B cell (primary cell): ENCODE measurements around the gene MAML3. TPM values are rescaled to one million over a fixed set of nuclear protein-coding genes. Genes with fewer than 3 reads are reported as not detected.

ENCODE experiments used
- ATAC-seq: fragments of 200-7000 bp; cut with Tn5 transposase; one replicate; pipeline ENCODE4 v1.10.0; 2021; ENCODE audit warnings: low read depth, mild to moderate bottlenecking, moderate number of reproducible peaks, moderate library complexity
- CTCF ChIA-PET: fragments of 350-600 bp; sonication (Branson Sonifier 250); formaldehyde crosslinking; loops from one replicate; lab custom pipeline; 2021; ENCODE audit warnings: antibody characterized with exemption, inconsistent platforms; lab: Charles Lee
- POLR2A ChIA-PET: fragments of 350-600 bp; sonication (Branson Sonifier 250); formaldehyde crosslinking; loops from one replicate; lab custom pipeline; 2021; ENCODE audit warnings: antibody characterized with exemption; lab: Charles Lee
- DNase-seq: peaks from one replicate; pipeline ENCODE4 v3.0.0; 2013
- H2AFZ ChIP-seq: 2 replicates; pipeline ENCODE4 v1.6.1; 2012; ENCODE audit warnings: mild to moderate bottlenecking, low read depth, low read length; ENCODE audit not compliant: insufficient read depth, poor library complexity, severe bottlenecking
- H3K27ac ChIP-seq, 2 donors: 1 replicate in 1 of 2; 2 replicates in 1 of 2; pipeline ENCODE4 v1.5.1; 2012 to 2013; ENCODE audit warnings: low read length in 2 of 2, mild to moderate bottlenecking in 2 of 2, moderate library complexity in 1 of 2
- H3K27me3 ChIP-seq, 4 experiments: fragments of 200-600 bp in 1 of 4; sonication (generic) in 1 of 4; replicated peaks in 1 of 4; 1 replicate in 2 of 4; 2 replicates in 2 of 4; pipeline versions ENCODE4 v1.6.1 to v1.7.0; 2013 to 2016; ENCODE audit warnings: low read length in 3 of 4, mild to moderate bottlenecking in 2 of 4, mixed read lengths in 1 of 4, moderate library complexity in 1 of 4; ENCODE audit not compliant: insufficient read depth in 4 of 4, control insufficient read depth in 3 of 4; ENCODE audit errors: control extremely low read depth in 1 of 4
- H3K36me3 ChIP-seq, 2 experiments: replicated peaks in 1 of 2; 1 replicate in 1 of 2; 2 replicates in 1 of 2; pipeline versions ENCODE4 v1.6.1 to v1.7.1; 2013; ENCODE audit warnings: low read length in 1 of 2; ENCODE audit not compliant: insufficient read depth in 2 of 2, control insufficient read depth in 1 of 2; ENCODE audit errors: control extremely low read depth in 1 of 2, extremely low read depth in 1 of 2
- H3K4me1 ChIP-seq, 2 donors: fragments of 200-600 bp in 1 of 2; sonication (generic) in 1 of 2; 1 replicate in 1 of 2; 2 replicates in 1 of 2; pipeline versions ENCODE4 v1.5.1 to v1.6.1; 2013 to 2017; ENCODE audit warnings: low read length in 2 of 2; ENCODE audit not compliant: control insufficient read depth in 2 of 2, insufficient read depth in 2 of 2
- H3K4me2 ChIP-seq: replicated peaks from 2 replicates; pipeline ENCODE3; 2012; ENCODE audit warnings: mild to moderate bottlenecking, low read depth, low read length; ENCODE audit not compliant: poor library complexity, severe bottlenecking
- H3K4me3 ChIP-seq, 5 experiments: fragments of 200-600 bp in 1 of 5; sonication (generic) in 1 of 5; 1 replicate in 3 of 5; 2 replicates in 2 of 5; pipeline versions ENCODE4 v1.5.1 to v1.7.0; 2011 to 2016; ENCODE audit warnings: low read length in 4 of 5, mild to moderate bottlenecking in 4 of 5, low read depth in 2 of 5, control low read depth in 1 of 5, moderate library complexity in 1 of 5; ENCODE audit not compliant: insufficient read depth in 1 of 5; ENCODE audit errors: control extremely low read depth in 1 of 5, extremely low read depth in 1 of 5
- H3K79me2 ChIP-seq: fragments of 200-600 bp; sonication (generic); one replicate; pipeline ENCODE4 v1.6.0; 2016; ENCODE audit warnings: low read length; ENCODE audit not compliant: control insufficient read depth, insufficient read depth
- H3K9ac ChIP-seq: fragments of 200-600 bp; sonication (generic); 2 replicates; pipeline ENCODE4 v1.6.1; 2017; ENCODE audit warnings: mild to moderate bottlenecking, low read length, moderate library complexity
- H3K9me3 ChIP-seq, 3 donors: one replicate each; pipeline versions ENCODE4 v1.6.1 to v1.7.1; 2013; ENCODE audit warnings: low read length in 2 of 3; ENCODE audit not compliant: control insufficient read depth in 2 of 3, insufficient read depth in 1 of 3; ENCODE audit errors: control extremely low read depth in 1 of 3
- H4K20me1 ChIP-seq: 2 replicates; pipeline ENCODE4 v1.6.0; 2012; ENCODE audit warnings: mild to moderate bottlenecking, low read length; ENCODE audit not compliant: insufficient read depth, control insufficient read depth, poor library complexity, severe bottlenecking
- H3K27ac Mint-ChIP-seq: one replicate; pipeline ENCODE4 v1.8.0; 2021; ENCODE audit warnings: mixed read lengths
- H3K27me3 Mint-ChIP-seq: one replicate; pipeline ENCODE4 v1.8.0; 2021; ENCODE audit warnings: mixed read lengths
- H3K4me1 Mint-ChIP-seq: one replicate; pipeline ENCODE4 v1.8.0; 2021; ENCODE audit warnings: mixed read lengths
- H3K4me3 Mint-ChIP-seq: one replicate; pipeline ENCODE4 v1.8.0; 2021; ENCODE audit warnings: mixed read lengths
- H3K9me3 Mint-ChIP-seq: one replicate; pipeline ENCODE4 v1.8.0; 2022; ENCODE audit warnings: mixed read lengths; ENCODE audit not compliant: insufficient read depth
- CTCF ChIP-seq: fragments of 200-600 bp; IDR thresholded peaks from one replicate; pipeline ENCODE4 v1.8.0; 2022; ENCODE audit warnings: antibody characterized with exemption, mild to moderate bottlenecking
- EZH2 ChIP-seq: IDR thresholded peaks from 2 replicates; pipeline ENCODE4 v1.6.1; 2012; ENCODE audit warnings: borderline replicate concordance, low read depth, mild to moderate bottlenecking, moderate library complexity, low read length; ENCODE audit not compliant: insufficient read depth, poor library complexity, severe bottlenecking
- WGBS: methylation state at CpG from one replicate; pipeline ENCODE4 v1.1.5; 2013; ENCODE audit warnings: missing lambda C conversion rate; ENCODE audit not compliant: insufficient coverage; 5-methylcytosine and 5-hydroxymethylcytosine counted together
- intact Hi-C: fragments of 100-400 bp; cut with micrococcal nuclease; formaldehyde crosslinking; loops from one replicate; pipeline ENCODE4 v1.10.0; 2022
- polyA plus RNA-seq: library from polyadenylated mRNA; depleted of rRNA; stranded (reverse); fragments of >200 nt; gene quantifications from 2 replicates; pipeline ENCODE4 v1.2.3, GENCODE V29; 2012
- total RNA-seq, 2 donors: library from RNA; stranded (reverse); fragments of 120-200 nt in 1 of 2; gene quantifications; 1 replicate in 1 of 2; 2 replicates in 1 of 2; pipeline versions ENCODE4 v1.2.3 to v1.2.4, GENCODE V29; 2013 to 2022

Gene MAML3
- total and polyA plus RNA-seq, 2 donors (not counting 1 experiment from before 2014, with no cell fraction given): 0.94 to 5.3 TPM

- no peaks in the 10 kb centered on the region for H3K9me3 Mint-ChIP-seq
- DNase-seq: no peak
- H3K27ac Mint-ChIP-seq: no peak overlapping the region
- CTCF ChIA-PET: no interaction called here
- H2AFZ ChIP-seq: no peak overlapping the region
- no peak overlapping the region for H3K9ac ChIP-seq
- H3K4me2 ChIP-seq: no peak overlapping the region
- POLR2A ChIA-PET: no interaction called here
- no peak overlapping the region for H3K4me3 Mint-ChIP-seq
- intact Hi-C loops: no loop called here
- no peaks in the 10 kb centered on the region for H3K4me1 Mint-ChIP-seq
- H3K79me2 ChIP-seq: no peaks in the 10 kb centered on the region
- H3K27me3 ChIP-seq: no peaks in the 10 kb centered on the region
- H3K36me3 ChIP-seq: no peaks in the 10 kb centered on the region
- ATAC-seq: no peak
- 80% methylated on average over 3 of the region's 6 CpGs for WGBS
- no peaks in the 10 kb centered on the region for H3K4me1 ChIP-seq
- TF ChIP-seq CTCF (no peak), EZH2 (no peak)
- no peak overlapping the region for H3K27ac ChIP-seq
- no peaks in the 10 kb centered on the region for H3K9me3 ChIP-seq
- no peaks in the 10 kb centered on the region for H3K27me3 Mint-ChIP-seq
- no peak overlapping the region for H3K4me3 ChIP-seq
- no peaks in the 10 kb centered on the region for H4K20me1 ChIP-seq
Observed at GRCh38 chr4:139922406-139923024, 231.5 kb downstream of the MAML3 start.

- WGBS: 70% methylated on average over 5 of the region's 11 CpGs
- Histone ChIP-seq H3K79me2 (no peaks in the 10 kb centered on the region), H3K9me3 (no peaks in the 10 kb centered on the region), H3K36me3 (no peaks in the 10 kb centered on the region), H3K4me1 (no peaks in the 10 kb centered on the region), H3K4me3 (no peak overlapping the region), H2AFZ (no peak overlapping the region), H3K4me2 (no peak overlapping the region), H3K27me3 (no peaks in the 10 kb centered on the region), H3K9ac (no peak overlapping the region), H4K20me1 (no peaks in the 10 kb centered on the region), H3K27ac (no peak overlapping the region)
- intact Hi-C loops: no loop called here
- H3K27ac Mint-ChIP-seq: no peak overlapping the region
- ChIA-PET CTCF (interaction anchor here (1.1 kb wide), 1 partner anchor 27 kb away, joined by 3 read pairs; no protein-coding TSS in a partner anchor), POLR2A (no interaction called here)
- DNase-seq (no peak), ATAC-seq (no peak)
- no peak overlapping the region for H3K4me3 Mint-ChIP-seq
- TF ChIP-seq CTCF (no peak), EZH2 (no peak)
- no peaks in the 10 kb centered on the region for H3K27me3 Mint-ChIP-seq
- H3K9me3 Mint-ChIP-seq: no peaks in the 10 kb centered on the region
- H3K4me1 Mint-ChIP-seq: no peaks in the 10 kb centered on the region
Observed at GRCh38 chr4:139921429-139922184, 232.4 kb downstream of the MAML3 start.
